NCI-H2227 (cell line): ENCODE measurements around the gene VPS26C.

Source experiments
- DNase-seq: peaks from one replicate; lab custom pipeline; 2025; ENCODE audit not compliant: unreplicated experiment; lab: John Stamatoyannopoulos, UW

VPS26C gene

DNA sequence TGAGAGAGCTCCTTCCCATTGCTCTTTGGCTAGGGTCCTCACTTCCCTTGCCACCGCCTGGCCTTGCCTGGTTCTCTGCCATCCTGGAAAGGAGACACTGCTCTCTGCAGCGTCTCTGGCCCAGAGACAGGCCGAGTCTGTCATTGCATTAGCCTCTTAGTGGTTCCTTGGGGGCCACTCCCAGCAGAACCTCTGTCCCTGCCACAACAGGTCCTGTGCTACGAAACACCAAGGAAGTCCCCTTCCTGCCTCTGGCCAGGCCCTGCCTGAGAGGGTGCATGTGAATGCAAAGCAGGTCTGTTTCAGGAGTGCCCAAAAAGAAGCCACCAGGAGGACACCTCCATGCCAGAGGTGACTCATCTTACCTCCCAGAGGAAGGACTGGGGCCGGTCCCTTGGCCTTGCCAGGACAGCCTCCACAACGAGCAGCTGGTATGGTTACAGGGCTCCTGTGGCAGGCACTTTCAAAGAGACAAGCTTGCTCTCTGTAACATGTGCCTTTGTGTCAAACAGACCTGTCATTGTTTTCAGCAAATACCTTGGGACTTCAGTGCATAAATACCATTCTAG, 59.6 kb downstream of the VPS26C start:
- no peak for DNase-seq

DNA sequence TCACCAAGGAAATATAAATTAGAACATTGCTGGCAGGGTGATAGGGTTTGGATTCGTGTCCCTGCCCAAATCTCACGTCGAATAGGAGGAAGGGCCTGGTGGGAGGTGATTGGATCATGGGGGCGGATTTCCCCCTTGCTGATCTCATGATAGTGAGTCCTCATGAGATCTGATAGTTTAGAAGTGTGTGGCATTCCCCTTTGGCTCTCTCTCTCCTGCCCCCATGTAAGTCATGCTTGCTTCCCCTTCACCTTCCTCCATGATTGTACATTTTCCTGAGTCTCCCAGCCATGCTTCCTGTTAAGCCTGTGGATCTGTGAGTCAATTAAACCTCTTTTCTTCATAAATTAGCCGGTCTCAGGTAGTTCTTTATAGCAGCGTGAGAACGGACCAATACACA, 60.6 kb downstream of the VPS26C start:
- no peak for DNase-seq

DNA sequence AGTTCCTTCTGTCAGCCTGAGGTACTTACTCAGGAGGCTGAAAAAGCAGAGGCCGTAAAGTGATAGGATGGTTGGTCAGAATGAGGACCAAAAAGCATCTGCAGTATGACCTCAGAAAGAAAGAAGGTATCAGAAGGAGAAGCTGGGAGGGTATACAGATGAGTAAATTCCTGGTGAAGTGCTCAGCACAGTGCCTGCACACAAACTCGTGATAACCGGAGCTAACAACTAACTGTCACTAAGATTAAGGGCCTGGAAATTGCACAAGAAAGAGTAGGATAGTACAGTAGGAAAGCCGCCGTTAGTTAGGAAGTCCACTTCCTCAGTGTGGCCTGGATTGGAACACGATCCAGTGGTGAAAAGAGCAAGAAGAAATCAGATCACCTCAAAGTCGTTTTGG, 62.6 kb downstream of the VPS26C start:
- no peak for DNase-seq

DNA sequence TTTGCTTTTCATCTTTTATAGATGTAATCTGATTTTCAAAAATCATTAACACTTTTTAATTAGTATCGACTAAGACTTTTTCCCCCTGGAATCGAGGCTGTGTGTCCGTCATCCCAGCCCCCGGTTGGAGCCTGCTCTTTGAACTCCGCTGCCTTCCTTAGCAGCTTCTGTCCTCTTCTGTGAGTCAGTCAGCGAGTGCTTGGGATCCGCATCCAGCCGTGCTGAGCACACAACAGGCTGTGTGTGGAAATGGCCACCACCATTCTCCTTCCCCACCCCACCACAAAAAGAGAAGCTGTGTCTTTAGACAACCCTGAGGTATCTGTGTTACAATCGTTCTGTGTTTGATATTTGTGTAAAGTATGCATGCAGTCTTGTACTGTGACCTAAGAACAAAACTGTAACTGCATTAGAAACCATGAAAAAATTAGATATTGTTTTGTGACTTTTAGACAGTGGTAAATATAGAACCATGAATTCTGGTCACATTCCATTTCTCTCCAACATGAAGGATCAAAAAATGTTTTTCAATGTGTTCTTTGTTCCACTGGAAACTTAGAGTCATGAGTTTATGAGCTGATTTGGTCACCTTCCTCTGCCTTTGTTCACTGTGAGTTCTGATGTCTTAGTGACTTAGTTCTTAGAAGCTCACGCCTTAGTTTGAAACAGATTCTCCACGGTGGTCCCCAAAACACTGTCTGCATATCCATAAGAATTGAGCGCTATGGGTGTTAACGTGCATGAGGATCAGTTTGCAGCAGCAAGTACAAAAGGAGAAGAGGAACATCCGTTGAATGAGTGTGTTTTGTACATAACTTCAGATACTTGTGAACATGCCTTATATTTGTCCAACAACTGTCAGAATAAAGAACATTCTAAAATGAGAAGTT, 64.7 kb downstream of the VPS26C start:
- no peak for DNase-seq

DNA sequence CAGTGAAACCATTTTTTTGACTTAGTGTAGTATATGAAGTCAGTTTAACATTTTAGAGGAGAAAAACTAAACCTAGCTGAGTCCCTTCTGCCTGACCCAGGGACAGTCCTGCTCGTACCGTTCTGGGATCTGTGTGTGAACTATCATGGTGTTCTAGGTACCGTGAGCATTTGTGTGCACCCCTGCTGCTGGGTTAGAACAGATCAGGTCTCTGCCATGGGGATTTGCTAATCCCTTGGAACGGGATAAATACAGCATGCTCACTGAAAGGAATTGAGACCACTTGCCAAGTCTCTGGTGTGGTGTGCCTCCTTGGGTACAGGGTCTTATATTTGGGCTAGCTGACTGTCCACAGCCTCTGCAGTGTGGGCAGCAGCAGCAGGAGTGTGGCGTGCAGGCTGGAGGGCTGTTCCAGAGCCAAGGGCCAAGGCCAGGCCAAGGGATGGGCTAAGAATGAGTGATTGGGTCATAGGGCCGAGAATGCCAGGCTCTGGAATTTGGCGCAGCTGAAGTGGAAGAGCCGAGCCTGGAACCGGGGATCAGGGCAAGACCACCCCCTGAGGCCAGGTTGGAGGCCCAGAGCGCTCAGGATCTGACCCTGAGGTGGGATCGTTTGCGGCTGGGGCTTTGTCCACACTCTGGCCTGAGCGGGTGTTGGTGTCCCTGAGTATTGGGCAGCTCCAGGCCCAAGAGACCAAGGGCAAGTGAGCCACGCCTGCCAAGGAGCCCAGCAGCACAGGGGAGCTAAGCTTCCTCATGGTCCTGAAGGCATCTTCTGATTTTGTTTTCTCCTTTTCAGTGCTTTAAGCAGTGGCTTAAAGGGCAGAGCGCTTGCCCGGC, 66.3 kb downstream of the VPS26C start:
- no peak for DNase-seq

DNA sequence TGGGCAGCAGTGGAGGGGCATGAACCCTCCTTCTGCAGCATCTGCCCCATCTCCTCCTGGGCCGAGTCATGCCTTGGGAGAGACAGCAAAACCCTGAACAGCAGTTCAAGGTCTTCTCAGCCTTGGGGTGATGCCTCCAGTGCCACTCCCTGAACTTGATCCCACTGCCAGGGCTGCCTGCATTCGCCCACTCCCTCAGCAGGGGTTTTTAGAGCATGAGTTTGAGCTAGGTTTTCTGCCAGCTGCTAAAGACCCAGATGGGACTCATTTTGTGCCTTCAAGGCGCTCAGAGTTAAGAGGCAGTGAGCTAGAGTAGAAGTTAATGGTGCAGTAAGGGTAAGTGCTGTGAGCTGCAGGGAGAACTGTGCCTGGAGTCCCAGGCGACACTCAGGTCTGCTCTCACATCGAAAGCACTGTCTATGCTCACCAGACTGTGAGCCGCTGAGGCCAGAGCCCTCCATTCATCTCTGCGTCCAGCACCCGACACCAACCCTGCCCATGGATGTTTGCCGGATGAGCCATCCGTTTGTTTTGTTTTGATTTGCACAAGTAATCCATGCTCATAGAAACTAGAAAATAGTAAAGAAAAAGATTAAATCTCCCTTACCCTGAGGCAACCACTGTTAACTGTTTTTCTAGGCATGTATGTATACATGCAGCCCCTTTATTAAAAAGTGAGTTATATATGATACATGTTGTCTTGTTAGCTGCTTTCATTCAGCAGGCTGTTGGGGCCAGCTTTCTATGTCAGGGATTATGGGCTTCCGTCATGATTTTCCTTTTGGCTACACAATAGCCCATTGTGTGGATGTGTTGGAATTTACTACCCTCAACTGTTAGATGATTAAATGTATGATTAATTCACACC, 67.8 kb downstream of the VPS26C start:
- DNase-seq, result no peak

DNA sequence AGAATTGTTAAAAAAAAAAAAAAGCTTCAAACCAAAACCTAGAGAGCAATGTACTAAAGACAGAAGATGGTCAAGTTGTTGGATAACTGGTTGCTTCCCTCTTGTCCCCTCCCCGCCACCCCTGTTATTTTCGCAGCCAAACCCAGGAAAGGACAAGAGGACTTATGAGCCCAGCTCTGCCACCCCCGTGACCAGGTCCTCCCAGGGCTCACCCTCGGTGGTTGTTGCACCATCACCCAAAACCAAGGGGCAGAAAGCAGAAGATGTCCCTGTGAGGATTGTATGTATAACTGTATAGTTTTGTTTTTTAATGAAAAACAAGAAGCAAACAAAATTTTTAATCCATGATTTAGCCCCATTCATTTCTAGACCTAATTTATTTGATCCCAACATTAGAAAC, 69.4 kb downstream of the VPS26C start:
- no peak for DNase-seq

DNA sequence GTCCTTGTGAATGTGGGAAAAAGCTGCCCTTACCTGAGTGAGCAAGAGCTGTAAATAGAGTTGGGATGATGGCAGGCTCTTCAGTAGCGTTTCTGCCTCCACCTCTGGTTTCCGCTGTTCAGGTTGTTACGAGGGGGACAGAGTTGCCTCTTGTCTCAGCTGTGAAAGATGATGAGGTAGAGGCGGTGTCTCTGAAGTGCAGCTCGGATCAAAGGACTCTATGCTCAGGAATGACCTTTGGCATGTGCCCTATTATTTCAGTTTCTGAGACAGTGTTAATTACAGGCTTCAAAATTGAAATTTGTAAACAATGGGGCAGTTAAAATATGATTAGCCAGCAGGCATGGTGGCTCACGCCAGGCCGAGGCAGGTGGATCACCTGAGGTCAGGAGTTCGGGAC, 70.3 kb downstream of the VPS26C start:
- no peak for DNase-seq

DNA sequence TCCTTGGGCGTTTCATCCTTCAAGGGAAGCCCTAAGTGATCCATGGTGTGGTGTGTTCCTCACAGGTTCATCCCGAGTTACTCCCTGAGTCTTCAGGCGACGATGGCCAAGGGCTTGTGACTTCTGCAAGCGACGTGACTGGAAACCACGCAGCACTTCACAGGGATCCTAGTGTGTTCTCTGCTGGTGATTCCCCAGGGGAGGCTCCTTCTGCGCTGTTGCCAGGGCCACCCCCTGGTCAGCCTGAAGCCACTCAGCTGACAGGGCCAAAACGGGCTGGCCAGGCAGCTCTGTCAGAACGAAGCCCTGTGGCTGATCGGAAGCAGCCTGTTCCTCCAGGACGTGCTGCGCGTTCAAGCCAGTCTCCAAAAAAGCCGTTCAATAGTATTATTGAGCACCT, 71.5 kb downstream of the VPS26C start:
- DNase-seq, result no peak

DNA sequence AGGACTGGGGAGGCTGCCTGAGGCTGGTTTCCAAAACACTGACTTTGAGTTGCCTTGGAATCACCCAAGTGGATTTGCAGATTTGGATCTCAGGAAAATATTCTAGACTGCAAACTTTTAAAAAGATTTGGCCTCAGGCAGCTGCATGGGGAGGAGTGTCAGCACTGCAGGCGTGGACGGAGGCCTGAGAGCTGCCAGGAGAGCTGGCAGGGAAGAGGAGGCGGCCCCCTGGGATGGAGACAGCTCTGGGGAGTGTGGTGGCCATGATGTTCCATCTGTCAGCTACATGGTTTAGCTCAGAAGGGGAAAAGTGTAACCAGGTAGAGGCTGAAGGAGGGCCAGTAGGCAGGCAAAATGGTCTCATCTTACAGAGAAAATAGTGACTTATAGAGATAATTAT, 72.1 kb downstream of the VPS26C start:
- DNase-seq, result no peak

DNA sequence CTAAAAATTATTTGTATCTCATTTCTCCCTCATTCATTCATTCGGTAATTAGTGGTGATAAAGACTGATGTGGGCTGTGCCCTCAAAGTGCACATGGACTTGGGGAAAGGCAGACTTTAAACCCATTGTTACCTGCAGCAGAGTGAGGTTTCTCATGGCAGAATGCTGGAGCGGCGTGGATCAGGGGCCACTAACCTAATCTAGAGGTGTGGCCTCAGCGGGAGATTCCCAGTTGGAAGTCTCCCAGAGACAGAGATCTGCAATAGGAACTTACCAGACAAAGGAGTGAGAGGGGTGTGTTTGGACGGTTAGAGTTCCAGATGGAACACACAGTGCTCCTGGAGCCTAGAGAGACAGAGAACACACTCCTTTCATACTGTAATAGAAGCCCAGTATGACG, 73.5 kb downstream of the VPS26C start:
- no peak for DNase-seq

DNA sequence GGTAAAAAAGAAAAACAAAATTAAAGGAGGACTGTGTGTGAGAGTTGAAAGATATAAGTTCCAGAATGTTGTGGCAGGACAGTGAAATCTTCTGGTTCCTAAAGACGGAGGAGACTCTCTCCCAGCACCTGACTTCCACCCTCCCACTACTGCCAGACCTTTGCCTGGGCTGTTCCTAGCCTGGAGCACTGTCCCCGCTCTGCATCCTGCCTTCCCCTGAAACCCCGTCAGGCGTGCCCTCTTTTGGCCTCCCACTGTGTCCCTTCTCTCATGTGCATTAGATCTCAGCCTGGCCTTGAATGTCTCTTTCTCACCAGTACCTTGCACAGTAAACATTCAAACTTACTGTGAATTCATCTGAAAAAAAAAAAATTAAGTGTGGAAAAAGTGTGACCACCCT, 74.1 kb downstream of the VPS26C start:
- no peak for DNase-seq

DNA sequence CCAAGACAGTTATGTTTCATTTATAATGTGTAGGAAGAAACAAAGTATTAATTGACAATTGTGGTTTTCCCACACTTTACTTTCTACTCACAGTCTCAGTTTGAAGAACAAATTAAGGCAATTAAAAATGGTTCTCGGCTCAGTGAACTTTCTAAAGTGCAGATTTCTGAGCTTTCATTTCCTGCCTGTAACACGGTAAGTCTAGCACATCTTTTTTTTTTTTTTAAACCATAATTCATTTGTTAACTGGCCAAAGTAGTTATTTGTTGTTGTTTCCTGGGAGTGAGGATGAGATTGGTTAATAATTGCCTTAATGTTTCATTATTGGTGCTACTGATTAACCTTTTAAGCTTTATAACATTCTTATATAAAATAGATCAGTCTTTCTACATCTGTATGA, 75.1 kb downstream of the VPS26C start:
- no peak for DNase-seq

DNA sequence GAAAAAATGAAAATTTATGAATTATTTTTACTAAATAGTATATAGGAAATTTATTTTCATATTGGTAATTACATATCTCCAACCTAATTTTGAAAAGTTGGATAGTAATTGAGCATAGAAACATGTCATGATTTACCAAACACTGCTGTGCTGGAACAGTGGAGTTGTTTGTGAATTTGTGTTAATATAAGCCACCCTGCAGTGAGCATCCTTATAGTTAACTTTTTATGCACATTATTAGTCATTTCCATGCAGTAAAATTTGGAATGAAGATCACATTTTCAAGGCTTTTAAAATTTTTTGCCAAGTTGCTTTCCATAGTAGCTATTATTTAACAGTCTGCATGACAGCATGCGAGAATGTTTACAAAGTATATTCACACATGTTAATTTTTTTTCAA, 78.3 kb downstream of the VPS26C start:
- no peak for DNase-seq

DNA sequence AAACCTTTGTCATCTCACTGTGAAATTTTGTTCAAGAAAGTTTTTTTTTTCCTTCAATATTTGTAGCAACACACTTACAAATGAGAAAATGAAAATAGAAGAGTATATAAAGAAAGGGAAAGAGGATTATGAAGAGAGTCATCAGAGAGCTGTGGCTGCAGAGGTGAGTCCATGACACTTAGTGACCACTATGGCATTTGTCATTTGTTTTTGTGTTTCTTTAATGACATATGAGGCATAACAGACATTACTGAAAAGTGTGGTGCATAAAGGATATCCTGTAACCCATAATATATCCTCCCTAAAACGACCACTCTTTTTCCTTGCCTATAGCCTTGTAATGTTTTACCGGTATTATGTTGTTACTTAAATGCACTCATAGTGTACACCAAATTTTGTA, 80.2 kb downstream of the VPS26C start:
- no peak for DNase-seq

DNA sequence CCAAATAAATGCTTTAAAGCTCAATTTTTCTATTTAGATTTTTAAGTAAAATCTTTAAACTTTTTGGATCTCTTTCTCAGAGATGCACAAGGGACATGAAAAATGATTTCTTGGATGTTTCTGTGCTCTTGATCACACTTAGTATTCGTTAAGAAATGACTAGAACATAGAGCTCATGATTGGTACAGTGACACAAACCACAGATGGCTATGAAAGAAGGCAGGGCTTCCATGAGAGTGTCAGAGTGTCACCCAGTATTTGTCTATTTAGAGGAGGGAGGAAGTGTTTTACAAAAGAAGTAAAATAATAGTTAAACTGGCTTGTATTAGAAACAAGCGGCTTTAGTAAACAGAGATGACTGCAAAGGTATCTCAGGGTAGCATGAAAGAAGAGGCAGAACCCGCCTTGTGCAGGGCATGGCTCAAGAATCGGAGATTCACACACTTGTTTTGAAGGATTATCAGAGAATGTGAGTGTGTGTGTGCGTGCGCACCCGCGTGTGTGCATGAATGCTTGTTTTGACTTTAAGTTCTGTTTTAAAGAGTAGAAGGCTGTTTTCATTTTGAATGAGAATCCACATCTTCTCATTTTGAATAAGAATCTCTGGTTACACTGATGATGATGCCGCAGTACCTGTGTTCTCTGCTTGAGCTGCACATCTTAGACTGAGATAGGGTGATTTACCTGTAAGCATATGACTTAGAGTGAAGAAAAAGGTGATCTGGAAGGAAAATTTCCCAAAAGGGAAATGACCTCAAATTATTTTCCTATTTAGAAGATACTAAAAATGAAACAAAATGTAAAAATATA, 82.1 kb downstream of the VPS26C start:
- no peak for DNase-seq

DNA sequence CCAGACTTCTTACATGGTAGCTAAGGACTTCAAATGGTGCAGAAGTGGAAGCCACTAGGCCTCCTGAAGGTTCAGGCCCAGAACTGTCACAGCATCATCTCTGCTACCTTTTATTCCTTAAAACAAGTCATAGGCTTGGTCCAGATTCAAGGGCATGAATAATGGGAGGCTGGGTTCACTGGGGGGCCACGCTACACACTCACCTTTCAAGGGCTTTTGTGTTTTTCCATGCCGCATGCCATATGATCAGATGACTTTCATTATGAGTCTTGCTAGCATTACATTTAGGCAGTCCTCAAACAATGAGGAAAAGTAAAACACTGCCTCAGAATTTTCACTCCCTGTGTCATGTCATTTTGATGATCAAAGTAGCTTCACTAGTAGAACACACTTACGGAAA, 83.4 kb downstream of the VPS26C start:
- no peak for DNase-seq

DNA sequence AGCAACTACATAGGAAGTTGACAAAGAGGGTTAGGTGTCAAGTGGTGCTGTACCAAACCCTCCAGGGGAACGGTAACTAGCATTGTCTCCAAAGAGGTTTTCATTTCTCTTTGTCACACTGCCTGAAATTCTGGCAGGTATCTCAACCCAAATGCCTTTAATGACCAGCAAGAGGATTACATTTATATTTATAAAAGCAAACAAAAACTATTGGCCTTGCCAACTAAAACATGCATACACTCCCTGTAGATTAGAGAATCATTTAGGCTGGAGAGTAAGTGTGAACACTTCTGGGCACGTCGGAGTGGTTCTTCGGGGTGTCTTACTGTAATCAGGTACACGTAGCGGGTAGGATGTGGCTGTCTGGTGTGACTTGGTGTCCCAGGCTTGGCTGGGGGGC, 84.9 kb downstream of the VPS26C start:
- DNase-seq, result no peak

DNA sequence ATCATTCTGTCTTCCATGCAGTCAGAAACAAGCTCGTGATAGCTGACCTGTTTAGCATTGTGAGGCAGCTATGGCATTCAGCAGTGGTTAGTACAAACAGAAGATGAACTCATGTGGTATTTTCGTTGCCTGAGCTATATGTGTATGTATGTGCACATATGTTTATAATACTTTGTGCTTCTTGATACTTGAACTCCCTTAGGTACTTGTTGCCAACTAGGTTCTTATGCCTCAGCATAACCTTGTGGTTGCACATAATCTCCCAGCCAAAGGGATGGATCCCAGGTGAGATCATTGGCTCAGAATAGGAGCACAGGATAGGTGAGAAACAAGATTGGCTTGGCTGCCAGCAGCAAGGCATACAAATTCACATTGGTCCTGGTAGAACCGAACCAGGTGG, 86.1 kb downstream of the VPS26C start:
- DNase-seq, result no peak

DNA sequence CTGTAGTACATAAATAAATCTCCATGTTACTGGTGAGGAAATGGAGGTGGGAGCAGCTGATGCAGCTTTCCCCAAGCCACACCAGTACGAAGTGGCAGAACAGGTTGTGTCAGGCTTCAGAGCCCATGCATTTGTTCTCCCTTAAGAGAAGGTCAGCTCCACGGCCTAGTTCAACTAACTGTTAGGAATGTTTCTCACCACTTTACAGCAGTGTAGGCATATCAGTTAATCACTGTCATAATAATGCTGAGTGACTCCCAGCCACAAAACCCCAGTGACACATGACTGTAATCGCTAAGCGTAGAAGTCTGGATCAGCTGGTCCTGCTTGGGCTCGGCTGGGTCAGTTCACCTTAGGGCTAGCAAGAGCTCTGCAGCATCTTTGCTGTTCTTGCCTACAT, 90.4 kb downstream of the VPS26C start:
- no peak for DNase-seq
